ENCODE measurements around the gene KIZ.

The KIZ gene

DNA sequence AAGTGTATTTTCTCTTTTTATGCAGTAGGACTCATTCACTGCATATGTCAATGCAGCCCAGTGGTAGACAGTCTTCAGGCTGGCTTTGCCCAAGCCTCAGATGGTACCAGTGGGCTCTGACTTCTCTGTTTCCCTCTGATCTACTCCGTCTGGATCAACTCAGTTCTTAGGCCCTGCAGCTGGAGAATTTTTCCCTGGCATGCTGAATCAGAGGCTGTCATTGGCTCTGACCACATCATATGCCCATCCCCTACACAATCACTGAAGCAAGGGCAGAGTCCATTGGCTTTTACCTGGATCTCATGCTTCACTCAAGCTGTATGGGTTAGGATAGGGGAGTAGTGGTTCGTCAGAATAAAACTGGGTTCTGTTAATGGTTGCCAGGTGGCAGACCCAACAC is 57.8 kb downstream of the KIZ start:
- H3K4me3 ChIP-seq (ENCODE audit: low read depth, low read length), result no peak overlapping the region
- no peak for DNase-seq (ENCODE audit: low read depth)
- TF ChIP-seq MYC (IDR thresholded peaks at IDR 0.05; ENCODE audit: low read depth, low read length) (no peak), POLR2A (IDR thresholded peaks at IDR 0.05; ENCODE audit: extremely low read depth, insufficient read length) (no peak)
- TF ChIP-seq, protein P1, sequence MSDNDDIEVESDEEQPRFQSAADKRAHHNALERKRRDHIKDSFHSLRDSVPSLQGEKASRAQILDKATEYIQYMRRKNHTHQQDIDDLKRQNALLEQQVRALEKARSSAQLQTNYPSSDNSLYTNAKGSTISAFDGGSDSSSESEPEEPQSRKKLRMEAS (IDR thresholded peaks at IDR 0.05; ENCODE audit: low read depth, low read length), result no peak
- TF ChIP-seq, protein P2, sequence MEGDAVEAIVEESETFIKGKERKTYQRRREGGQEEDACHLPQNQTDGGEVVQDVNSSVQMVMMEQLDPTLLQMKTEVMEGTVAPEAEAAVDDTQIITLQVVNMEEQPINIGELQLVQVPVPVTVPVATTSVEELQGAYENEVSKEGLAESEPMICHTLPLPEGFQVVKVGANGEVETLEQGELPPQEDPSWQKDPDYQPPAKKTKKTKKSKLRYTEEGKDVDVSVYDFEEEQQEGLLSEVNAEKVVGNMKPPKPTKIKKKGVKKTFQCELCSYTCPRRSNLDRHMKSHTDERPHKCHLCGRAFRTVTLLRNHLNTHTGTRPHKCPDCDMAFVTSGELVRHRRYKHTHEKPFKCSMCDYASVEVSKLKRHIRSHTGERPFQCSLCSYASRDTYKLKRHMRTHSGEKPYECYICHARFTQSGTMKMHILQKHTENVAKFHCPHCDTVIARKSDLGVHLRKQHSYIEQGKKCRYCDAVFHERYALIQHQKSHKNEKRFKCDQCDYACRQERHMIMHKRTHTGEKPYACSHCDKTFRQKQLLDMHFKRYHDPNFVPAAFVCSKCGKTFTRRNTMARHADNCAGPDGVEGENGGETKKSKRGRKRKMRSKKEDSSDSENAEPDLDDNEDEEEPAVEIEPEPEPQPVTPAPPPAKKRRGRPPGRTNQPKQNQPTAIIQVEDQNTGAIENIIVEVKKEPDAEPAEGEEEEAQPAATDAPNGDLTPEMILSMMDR (IDR thresholded peaks at IDR 0.05; ENCODE audit: low read depth, low read length), result no peak

DNA sequence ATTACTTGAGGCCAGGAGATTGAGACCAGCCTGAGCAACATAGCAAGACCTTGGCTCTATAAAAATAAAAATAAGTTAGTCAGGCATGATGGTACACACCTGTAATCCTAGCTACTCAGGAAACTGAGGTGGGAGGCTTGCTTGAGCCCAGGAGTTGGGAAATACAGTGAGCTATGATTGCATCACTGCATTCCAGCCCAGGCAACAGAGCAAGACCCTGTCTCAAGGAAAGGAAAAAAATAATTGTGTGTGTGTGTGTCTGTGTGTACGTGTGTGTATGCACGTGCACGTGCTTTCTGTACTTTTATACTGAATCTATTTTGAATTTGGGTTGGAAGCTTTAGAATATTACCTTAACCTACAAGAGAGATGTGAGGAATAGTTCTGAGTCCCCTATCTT is 58.9 kb downstream of the KIZ start:
- no peak overlapping the region for H3K4me3 ChIP-seq (ENCODE audit: low read depth, low read length)
- DNase-seq (ENCODE audit: low read depth), result peak; percentile 39
- TF ChIP-seq POLR2A (IDR thresholded peaks at IDR 0.05; ENCODE audit: extremely low read depth, insufficient read length), result no peak

DNA sequence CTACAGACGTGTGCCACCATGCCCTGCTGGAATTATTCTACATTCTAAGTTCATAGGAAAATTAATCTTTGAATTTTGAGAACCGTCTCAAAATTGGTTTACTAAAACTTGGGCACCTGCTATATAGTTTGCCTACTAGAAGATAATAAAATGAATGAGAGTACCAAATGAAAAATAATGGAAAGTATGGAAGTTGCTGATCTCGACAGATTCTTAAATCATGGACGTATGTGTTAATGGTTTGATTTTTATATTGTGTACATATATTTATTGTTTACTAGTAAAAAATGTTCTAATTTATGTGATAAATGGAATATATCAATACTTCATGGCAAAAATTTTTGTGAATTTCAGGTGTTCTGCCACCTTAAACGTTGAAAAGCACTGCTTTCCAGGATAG is 60.0 kb downstream of the KIZ start:
- no peak for DNase-seq (ENCODE audit: low read depth)
- no peak overlapping the region for H3K4me3 ChIP-seq (ENCODE audit: low read depth, low read length)
- TF ChIP-seq, protein P1 (IDR thresholded peaks at IDR 0.05; ENCODE audit: low read depth, low read length), result no peak
- TF ChIP-seq, protein P2 (IDR thresholded peaks at IDR 0.05; ENCODE audit: low read depth, low read length), result no peak
- TF ChIP-seq MYC (IDR thresholded peaks at IDR 0.05; ENCODE audit: low read depth, low read length), result no peak
- TF ChIP-seq POLR2A (IDR thresholded peaks at IDR 0.05; ENCODE audit: extremely low read depth, insufficient read length), result no peak

DNA sequence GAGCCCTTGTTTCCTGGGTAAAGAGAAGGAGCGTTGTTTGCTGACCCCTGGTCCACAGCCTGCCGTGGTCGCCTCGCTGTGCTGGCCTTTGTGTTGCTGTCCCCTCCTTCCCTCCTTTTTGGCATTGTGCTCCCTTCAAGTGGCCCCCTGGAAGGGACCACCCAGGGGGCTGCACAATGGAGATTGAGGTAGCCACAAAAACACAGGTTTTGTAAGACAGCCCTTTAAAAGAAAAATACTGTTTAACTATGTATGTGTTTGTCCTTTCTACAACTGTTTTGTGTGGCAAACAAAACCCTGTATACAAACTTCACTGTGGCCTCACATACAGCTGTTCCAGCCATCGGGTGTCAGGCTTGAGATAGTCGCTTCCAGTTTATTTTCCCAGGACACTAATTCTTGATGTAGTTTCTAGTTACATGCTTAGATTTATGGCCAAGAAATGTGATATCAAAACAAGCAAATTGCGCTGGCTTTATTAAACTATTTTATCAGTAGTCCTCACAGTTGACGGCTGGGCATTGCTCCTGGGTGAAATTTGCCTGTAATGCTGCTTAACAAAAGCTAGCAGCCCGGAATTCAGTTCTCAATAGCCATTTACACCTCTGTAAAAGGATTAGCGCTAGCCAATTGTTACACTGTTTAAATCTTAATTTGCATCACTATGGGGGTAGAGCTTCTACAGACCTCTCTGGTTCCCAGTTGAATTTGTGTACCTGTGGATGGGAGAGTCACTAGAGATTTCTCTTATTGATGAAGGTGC is 64.1 kb downstream of the KIZ start:
- no peak for DNase-seq (ENCODE audit: low read depth)
- H3K4me3 ChIP-seq (ENCODE audit: low read depth, low read length), result no peak overlapping the region

DNA sequence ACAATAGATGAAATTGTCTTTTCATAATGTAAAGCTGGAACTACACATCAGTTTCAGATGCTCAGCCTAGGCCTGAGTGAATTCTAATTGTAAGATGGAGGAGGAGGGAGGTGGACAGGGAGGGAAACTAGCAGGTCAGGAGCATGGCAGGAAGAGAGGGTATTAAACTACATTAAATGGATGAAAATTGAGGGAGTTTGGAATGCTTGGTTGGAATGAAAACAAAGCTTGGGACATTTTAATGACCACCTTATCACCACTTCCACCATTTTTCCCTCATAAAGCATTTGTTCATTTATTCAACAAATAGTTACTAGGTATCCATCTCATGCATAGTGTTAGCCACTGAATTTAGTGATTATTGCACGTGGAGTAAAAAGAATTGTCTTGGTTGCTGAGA is 65.0 kb downstream of the KIZ start:
- no peak overlapping the region for H3K4me3 ChIP-seq (ENCODE audit: low read depth, low read length)
- DNase-seq (ENCODE audit: low read depth), result no peak
- TF ChIP-seq, protein P2 (IDR thresholded peaks at IDR 0.05; ENCODE audit: low read depth, low read length), result no peak
- TF ChIP-seq, protein P1 (IDR thresholded peaks at IDR 0.05; ENCODE audit: low read depth, low read length), result no peak
- TF ChIP-seq POLR2A (IDR thresholded peaks at IDR 0.05; ENCODE audit: extremely low read depth, insufficient read length) (no peak), MYC (IDR thresholded peaks at IDR 0.05; ENCODE audit: low read depth, low read length) (no peak)

More for the DNA sequence above, 64.1 kb downstream of the KIZ start:
- TF ChIP-seq MYC (IDR thresholded peaks at IDR 0.05; ENCODE audit: low read depth, low read length), result no peak
- TF ChIP-seq, protein P1 (IDR thresholded peaks at IDR 0.05; ENCODE audit: low read depth, low read length), result no peak
- no peak for TF ChIP-seq POLR2A (IDR thresholded peaks at IDR 0.05; ENCODE audit: extremely low read depth, insufficient read length)
- TF ChIP-seq, protein P2 (IDR thresholded peaks at IDR 0.05; ENCODE audit: low read depth, low read length), result no peak

DNA sequence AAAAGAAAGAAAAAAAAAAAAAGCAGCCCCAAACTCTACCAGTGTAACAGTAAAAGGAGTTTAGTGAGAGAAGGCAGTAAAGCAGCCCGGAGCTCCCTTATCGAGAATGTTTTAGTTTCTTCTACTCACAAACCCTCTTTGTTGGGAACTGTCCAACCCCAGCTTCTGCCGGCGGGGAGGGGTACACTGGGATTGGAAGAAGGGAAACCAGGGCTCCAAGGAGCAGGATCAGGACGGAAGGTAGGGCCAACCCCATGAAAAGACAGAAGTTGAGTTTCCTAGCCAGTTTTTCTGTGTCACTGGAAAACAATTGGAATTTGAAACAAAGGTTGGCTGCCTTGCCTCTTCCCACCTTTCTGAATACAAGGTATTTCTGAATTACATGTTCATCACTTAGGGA is 66.0 kb downstream of the KIZ start:
- H3K4me3 ChIP-seq (ENCODE audit: low read depth, low read length), result no peak overlapping the region
- TF ChIP-seq, protein P2 (IDR thresholded peaks at IDR 0.05; ENCODE audit: low read depth, low read length), result no peak
- TF ChIP-seq MYC (IDR thresholded peaks at IDR 0.05; ENCODE audit: low read depth, low read length) (no peak), POLR2A (IDR thresholded peaks at IDR 0.05; ENCODE audit: extremely low read depth, insufficient read length) (no peak)
- TF ChIP-seq, protein P1 (IDR thresholded peaks at IDR 0.05; ENCODE audit: low read depth, low read length), result no peak
- no peak for DNase-seq (ENCODE audit: low read depth)

Measured in NB4 (cell line).